HUES6 (cell line): ENCODE data around the gene ADAMTS10.

ENCODE experiments used
- H3K27ac ChIP-seq: 2 replicates; pipeline ENCODE4 v1.7.0; 2013; ENCODE audit warnings: low read depth, mild to moderate bottlenecking, low read length, inconsistent platforms
- H3K27me3 ChIP-seq: 2 replicates; pipeline ENCODE4 v1.6.1; 2013; ENCODE audit warnings: low read length; ENCODE audit not compliant: control insufficient read depth, insufficient read depth
- H3K36me3 ChIP-seq: 2 replicates; pipeline ENCODE4 v1.6.1; 2013; ENCODE audit warnings: low read length; ENCODE audit not compliant: control insufficient read depth, insufficient read depth
- H3K4me1 ChIP-seq: 2 replicates; pipeline ENCODE4 v1.6.1; 2013; ENCODE audit warnings: low read length; ENCODE audit not compliant: control insufficient read depth, insufficient read depth
- H3K4me3 ChIP-seq: 2 replicates; pipeline ENCODE4 v1.5.1; 2013; ENCODE audit warnings: low read depth, low read length
- H3K9ac ChIP-seq: one replicate; pipeline ENCODE4 v1.6.1; 2013; ENCODE audit warnings: mild to moderate bottlenecking, low read length
- H3K9me3 ChIP-seq: 2 replicates; pipeline ENCODE4 v1.6.1; 2013; ENCODE audit warnings: low read depth, low read length; ENCODE audit not compliant: control insufficient read depth, insufficient read depth

ADAMTS10 gene

GRCh38 chr19:8609279-8610040 lies 1.1 kb downstream of the ADAMTS10 start:
- peak overlapping the region; percentile 78; the same call in 1 of the 2 replicates for H3K27ac ChIP-seq
- H3K27me3 ChIP-seq = no peaks in the 10 kb centered on the region
- H3K9ac ChIP-seq = peak overlapping the region; percentile 84
- H3K9me3 ChIP-seq = peaks cover 8% of the 10 kb centered on the region
- peaks cover 8% of the 10 kb centered on the region for H3K36me3 ChIP-seq
- peak overlapping the region; percentile 70 for H3K4me3 ChIP-seq
- H3K4me1 ChIP-seq = peaks cover 21% of the 10 kb centered on the region

GRCh38 chr19:8608941-8609278 lies 1.6 kb downstream of the ADAMTS10 start:
- peak overlapping the region; percentile 70 for H3K4me3 ChIP-seq
- peaks cover 21% of the 10 kb centered on the region for H3K4me1 ChIP-seq
- peaks cover 10% of the 10 kb centered on the region for H3K9me3 ChIP-seq
- no peaks in the 10 kb centered on the region for H3K27me3 ChIP-seq
- peak overlapping the region; percentile 84 for H3K9ac ChIP-seq
- peaks cover 9% of the 10 kb centered on the region for H3K36me3 ChIP-seq
- peak overlapping the region; percentile 78; the same call in 1 of the 2 replicates for H3K27ac ChIP-seq

DNA sequence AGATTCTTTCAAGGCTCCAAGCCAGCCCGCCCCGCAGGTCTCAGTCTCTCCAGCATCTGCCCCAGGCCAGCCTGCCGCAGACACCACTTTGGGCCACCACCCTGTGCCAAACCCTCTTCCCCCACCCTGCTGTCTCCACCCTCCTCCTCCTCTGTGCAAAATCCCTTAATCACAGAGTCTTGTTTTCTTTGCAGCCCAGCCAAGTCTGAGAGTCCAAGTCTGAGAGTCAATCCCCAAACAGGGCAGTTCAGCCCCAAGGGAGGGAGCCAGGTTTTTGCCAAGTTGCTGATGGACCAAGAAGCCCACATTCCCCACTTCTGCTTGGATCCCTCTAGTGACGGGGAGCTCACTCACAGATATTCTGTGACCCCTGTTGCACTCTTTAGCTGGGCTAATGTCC lies 3.1 kb downstream of the ADAMTS10 start:
- Histone ChIP-seq H3K4me3 (no peak overlapping the region), H3K9me3 (peaks cover 10% of the 10 kb centered on the region), H3K27ac (no peak overlapping the region), H3K36me3 (peaks cover 16% of the 10 kb centered on the region), H3K9ac (no peak overlapping the region), H3K4me1 (peaks cover 21% of the 10 kb centered on the region), H3K27me3 (no peaks in the 10 kb centered on the region)

DNA sequence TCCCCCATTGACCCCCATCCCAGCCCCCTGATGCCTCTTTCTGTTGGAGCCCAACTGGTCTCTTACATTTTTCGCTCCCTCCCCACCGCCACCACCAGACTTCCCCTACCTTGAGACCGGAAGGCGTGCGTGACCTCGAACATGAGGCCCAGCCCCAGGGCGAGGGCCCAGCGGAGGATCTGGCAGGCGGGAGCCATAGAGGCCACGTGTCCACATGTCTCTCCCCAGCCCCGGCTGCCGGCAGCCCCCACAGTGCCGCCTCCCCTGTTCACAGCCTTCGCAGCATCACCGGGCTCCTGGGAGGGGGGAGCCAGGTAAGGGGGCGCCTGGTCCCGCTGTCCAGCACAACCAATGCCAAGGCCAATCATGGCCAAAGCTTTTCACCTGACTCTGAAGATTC lies 5.0 kb downstream of the ADAMTS10 start:
- H3K9ac ChIP-seq = no peak overlapping the region
- peaks cover 10% of the 10 kb centered on the region for H3K9me3 ChIP-seq
- peaks cover 20% of the 10 kb centered on the region for H3K36me3 ChIP-seq
- peaks cover 12% of the 10 kb centered on the region for H3K4me1 ChIP-seq
- no peak overlapping the region for H3K4me3 ChIP-seq
- no peaks in the 10 kb centered on the region for H3K27me3 ChIP-seq
- H3K27ac ChIP-seq = no peak overlapping the region

GRCh38 chr19:8601796-8602195 lies 8.7 kb downstream of the ADAMTS10 start:
- Histone ChIP-seq H3K4me3 (no peak overlapping the region), H3K4me1 (no peaks in the 10 kb centered on the region), H3K9ac (no peak overlapping the region), H3K9me3 (peaks cover 10% of the 10 kb centered on the region), H3K36me3 (peaks cover 28% of the 10 kb centered on the region), H3K27me3 (no peaks in the 10 kb centered on the region), H3K27ac (no peak overlapping the region)

GRCh38 chr19:8600816-8601215 lies 9.7 kb downstream of the ADAMTS10 start:
- Histone ChIP-seq H3K27me3 (no peaks in the 10 kb centered on the region), H3K4me1 (no peaks in the 10 kb centered on the region), H3K4me3 (no peak overlapping the region), H3K9ac (no peak overlapping the region), H3K36me3 (peaks cover 31% of the 10 kb centered on the region), H3K9me3 (peaks cover 10% of the 10 kb centered on the region), H3K27ac (no peak overlapping the region)

GRCh38 chr19:8600064-8600463 lies 10.5 kb downstream of the ADAMTS10 start:
- H3K36me3 ChIP-seq = peaks cover 29% of the 10 kb centered on the region

DNA sequence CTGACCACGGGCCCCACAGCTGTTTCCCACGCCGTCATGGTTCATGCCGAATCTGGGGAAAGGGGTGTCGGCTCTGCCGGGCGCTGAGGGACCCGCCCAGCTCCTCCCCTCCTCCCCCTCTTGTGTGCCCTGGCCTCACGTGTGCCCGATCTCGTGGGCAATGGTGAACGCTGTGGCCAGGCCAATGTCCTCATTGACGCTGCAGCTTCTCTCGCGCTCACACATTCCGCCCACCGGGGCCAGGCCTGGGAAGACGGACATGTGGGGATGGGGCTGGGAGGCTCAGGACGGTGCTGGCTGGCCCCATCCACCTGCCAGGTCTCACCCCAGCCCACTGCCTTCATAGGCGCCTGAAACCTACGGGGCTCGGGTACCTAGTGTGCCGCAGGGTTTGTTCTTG lies 14.3 kb downstream of the ADAMTS10 start:
- Histone ChIP-seq H3K9ac (no peak overlapping the region), H3K4me3 (no peak overlapping the region), H3K36me3 (peaks cover 11% of the 10 kb centered on the region; the same call in 1 of the 2 replicates), H3K9me3 (no peaks in the 10 kb centered on the region), H3K4me1 (no peaks in the 10 kb centered on the region), H3K27ac (no peak overlapping the region), H3K27me3 (peaks cover 5% of the 10 kb centered on the region)

More at GRCh38 chr19:8600064-8600463, 10.5 kb downstream of the ADAMTS10 start:
- Histone ChIP-seq H3K4me1 (no peaks in the 10 kb centered on the region), H3K4me3 (no peak overlapping the region), H3K27ac (no peak overlapping the region), H3K27me3 (no peaks in the 10 kb centered on the region), H3K9me3 (peaks cover 8% of the 10 kb centered on the region), H3K9ac (no peak overlapping the region)

DNA sequence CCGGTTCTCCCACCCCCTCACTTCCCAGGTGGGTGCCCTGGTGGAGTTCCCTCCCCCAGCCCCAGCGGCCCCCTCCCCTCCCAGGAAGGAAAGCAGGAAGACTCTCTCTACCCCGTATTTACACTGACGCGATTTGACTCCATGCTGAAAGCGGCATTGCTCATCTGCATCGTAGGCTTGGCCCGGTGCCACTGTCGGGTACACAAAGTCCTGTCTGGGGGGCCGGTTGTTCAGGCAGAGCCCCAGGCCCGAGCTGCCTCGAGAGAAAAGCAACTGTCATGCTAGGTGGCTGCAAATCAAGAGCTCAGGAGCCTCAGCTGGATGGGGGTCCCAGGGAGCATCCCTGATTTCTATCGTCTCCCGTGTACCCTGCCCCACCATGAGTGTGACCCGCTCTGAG lies 14.9 kb downstream of the ADAMTS10 start:
- H3K9me3 ChIP-seq = no peaks in the 10 kb centered on the region
- no peak overlapping the region for H3K27ac ChIP-seq
- no peaks in the 10 kb centered on the region; the same call in 1 of the 2 replicates for H3K4me1 ChIP-seq
- peaks cover 10% of the 10 kb centered on the region for H3K27me3 ChIP-seq
- peaks cover 11% of the 10 kb centered on the region; the same call in 1 of the 2 replicates for H3K36me3 ChIP-seq
- H3K4me3 ChIP-seq = no peak overlapping the region
- no peak overlapping the region for H3K9ac ChIP-seq

GRCh38 chr19:8593931-8594330 lies 16.6 kb downstream of the ADAMTS10 start:
- H3K4me1 ChIP-seq = no peaks in the 10 kb centered on the region; the same call in 1 of the 2 replicates
- peaks cover 8% of the 10 kb centered on the region; the same call in 1 of the 2 replicates for H3K36me3 ChIP-seq

DNA sequence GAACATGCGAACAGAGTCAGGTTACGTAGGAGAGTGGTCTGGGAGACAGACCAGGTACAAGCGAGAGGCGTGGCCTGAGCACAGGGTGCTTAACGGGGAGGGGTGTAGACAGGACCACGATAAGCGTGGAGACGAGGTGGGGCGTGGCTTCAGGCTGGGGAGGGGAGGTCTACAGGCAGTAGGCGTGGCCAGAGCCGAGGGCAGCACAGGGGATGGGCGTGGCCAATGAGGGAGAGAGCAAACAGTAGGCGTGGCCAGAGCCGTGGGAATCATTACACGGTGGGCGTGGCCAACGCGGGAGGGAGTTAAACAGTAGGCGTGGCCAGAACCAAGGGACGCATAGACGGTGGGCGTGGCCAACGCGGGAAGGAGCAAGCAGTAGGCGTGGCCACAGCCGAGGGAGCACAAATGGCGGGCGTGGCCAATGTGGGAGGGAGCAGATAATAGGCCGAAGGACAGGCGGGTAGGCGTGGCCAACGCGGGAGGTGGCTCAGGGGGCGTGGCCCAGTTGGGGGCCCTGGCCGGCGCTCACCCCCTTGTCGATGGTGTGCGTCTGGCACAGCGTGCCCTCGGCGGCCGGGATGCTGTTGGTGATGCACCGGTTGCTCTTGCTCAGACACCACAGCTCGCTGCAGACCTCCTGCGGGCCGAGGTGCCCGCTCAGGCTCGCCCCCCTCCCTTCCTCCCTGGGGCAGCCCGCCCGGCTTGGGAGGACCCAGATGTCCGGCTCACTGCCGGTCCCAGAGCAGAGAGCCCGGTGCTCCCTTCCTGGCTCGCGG lies 18.1 kb downstream of the ADAMTS10 start:
- Histone ChIP-seq H3K4me1 (no peaks in the 10 kb centered on the region; the same call in 1 of the 2 replicates), H3K9me3 (no peaks in the 10 kb centered on the region), H3K27ac (no peak overlapping the region), H3K9ac (no peak overlapping the region), H3K27me3 (peaks cover 20% of the 10 kb centered on the region), H3K36me3 (peaks cover 5% of the 10 kb centered on the region; the same call in 1 of the 2 replicates), H3K4me3 (peak overlapping the region; percentile 68)

More at GRCh38 chr19:8593931-8594330, 16.6 kb downstream of the ADAMTS10 start:
- Histone ChIP-seq H3K9ac (no peak overlapping the region), H3K27me3 (peaks cover 14% of the 10 kb centered on the region), H3K27ac (no peak overlapping the region), H3K4me3 (no peak overlapping the region), H3K9me3 (no peaks in the 10 kb centered on the region)
